ENCODE data around the gene CFAP43. TPM values are rescaled to one million over a fixed set of nuclear protein-coding genes. Genes with fewer than 3 reads are reported as not detected.
"Not testable (repeated sequence)": the region's sequence is repeated elsewhere in the genome, so short reads cannot be mapped to it uniquely, and the experiment has no call there.

The CFAP43 gene
- total RNA-seq, 2 donors from 2014 or later, result 0.19 TPM; not detected in 1

GRCh38 chr10:104262055-104262454 is 29.9 kb upstream of the CFAP43 start:
- Mint-ChIP-seq H3K9me3 (no peaks in the 10 kb centered on the region), H3K27ac (peak overlapping the region; percentile 23 to 87), H3K36me3 (peaks cover 45 to 74% of the 10 kb centered on the region in 2 donors)
- DNase-seq (ENCODE audit: low spot score in 2 of 2) (no peak), ATAC-seq (no peak)

GRCh38 chr10:104260775-104261115 is 28.6 kb upstream of the CFAP43 start:
- DNase-seq (ENCODE audit: low spot score in 2 of 2) (no peak), ATAC-seq (peak; percentile 81 to 88)
- Mint-ChIP-seq H3K9me3 (no peaks in the 10 kb centered on the region), H3K27ac (peak overlapping the region; percentile 87 to 97), H3K36me3 (peaks cover 47 to 81% of the 10 kb centered on the region in 2 donors)

GRCh38 chr10:104259999-104260774 is 28.0 kb upstream of the CFAP43 start:
- ATAC-seq (peak; percentile 0 to 46), DNase-seq (ENCODE audit: low spot score in 2 of 2) (no peak)
- peak overlapping the region; percentile 23 to 87 for H3K27ac Mint-ChIP-seq
- no peaks in the 10 kb centered on the region for H3K9me3 Mint-ChIP-seq
- H3K36me3 Mint-ChIP-seq, result peaks cover 47 to 81% of the 10 kb centered on the region in 2 donors

GRCh38 chr10:104259456-104259855 is 27.3 kb upstream of the CFAP43 start:
- Mint-ChIP-seq H3K36me3 (peaks cover 49 to 76% of the 10 kb centered on the region in 2 donors), H3K9me3 (no peaks in the 10 kb centered on the region), H3K27ac (peak overlapping the region in 1 of 2 donors; percentile 87)
- no peak for ATAC-seq
- DNase-seq (ENCODE audit: low spot score in 2 of 2), result no peak

GRCh38 chr10:104258209-104258608 is 26.0 kb upstream of the CFAP43 start:
- no peak for ATAC-seq
- Mint-ChIP-seq H3K9me3 (peaks cover 4 to 5% of the 10 kb centered on the region in 2 donors), H3K27ac (peak overlapping the region; percentile 45 to 80), H3K36me3 (peaks cover 56 to 77% of the 10 kb centered on the region in 2 donors)
- no peak for DNase-seq (ENCODE audit: low spot score in 2 of 2)

GRCh38 chr10:104257235-104257634 is 25.1 kb upstream of the CFAP43 start:
- DNase-seq (ENCODE audit: low spot score in 2 of 2) (no peak), ATAC-seq (no peak)
- H3K36me3 Mint-ChIP-seq, result peaks cover 59 to 74% of the 10 kb centered on the region in 2 donors
- H3K27ac Mint-ChIP-seq, result peak overlapping the region in 1 of 2 donors; percentile 95
- H3K9me3 Mint-ChIP-seq, result peaks cover 5 to 6% of the 10 kb centered on the region in 2 donors

- peaks cover 5 to 6% of the 10 kb centered on the region in 2 donors for H3K9me3 Mint-ChIP-seq
- peak overlapping the region; percentile 95 to 96 for H3K27ac Mint-ChIP-seq
- no peak for DNase-seq (ENCODE audit: low spot score in 2 of 2)
- H3K36me3 Mint-ChIP-seq, result peaks cover 52 to 66% of the 10 kb centered on the region in 2 donors
- ATAC-seq, result no peak
These were observed 24.3 kb upstream of the CFAP43 start for GRCh38 chr10:104256335-104256961.

- H3K36me3 Mint-ChIP-seq, result peaks cover 42 to 60% of the 10 kb centered on the region in 2 donors
- H3K9me3 Mint-ChIP-seq, result peaks cover 5 to 6% of the 10 kb centered on the region in 2 donors
- DNase-seq (ENCODE audit: low spot score in 2 of 2), result peak in 1 of 2 donors; percentile 19
- peak overlapping the region; percentile 95 to 96 for H3K27ac Mint-ChIP-seq
- ATAC-seq, result peak; percentile 82 to 85
These were observed 23.3 kb upstream of the CFAP43 start for GRCh38 chr10:104255311-104255981.

- H3K9me3 Mint-ChIP-seq, result peaks cover 5 to 6% of the 10 kb centered on the region in 2 donors
- DNase-seq (ENCODE audit: low spot score in 2 of 2) (peak; percentile 36 to 68), ATAC-seq (peak; percentile 58 to 61)
- peaks cover 42 to 54% of the 10 kb centered on the region in 2 donors for H3K36me3 Mint-ChIP-seq
- H3K27ac Mint-ChIP-seq, result peak within 1 kb of the TSS; percentile 95 to 99
These were observed 22.5 kb upstream of the CFAP43 start, which contains the start of gene GSTO1 for GRCh38 chr10:104254493-104255310. GSTO1 (plus strand) TSS chr10:104254892; CDS start chr10:104254929, 37 bp downstream.

- Mint-ChIP-seq H3K9me3 (peaks cover 5 to 6% of the 10 kb centered on the region in 2 donors), H3K36me3 (peaks cover 42 to 45% of the 10 kb centered on the region in 2 donors), H3K27ac (peak overlapping the region; percentile 95 to 99)
- ATAC-seq (no peak), DNase-seq (ENCODE audit: low spot score in 2 of 2) (no peak)
These were observed 21.6 kb upstream of the CFAP43 start for GRCh38 chr10:104253606-104254410.

GRCh38 chr10:104253106-104253505 is 20.9 kb upstream of the CFAP43 start:
- ATAC-seq (no peak), DNase-seq (ENCODE audit: low spot score in 2 of 2) (no peak)
- peaks cover 37 to 38% of the 10 kb centered on the region in 2 donors for H3K36me3 Mint-ChIP-seq
- peaks cover 5 to 6% of the 10 kb centered on the region in 2 donors for H3K9me3 Mint-ChIP-seq
- peak overlapping the region in 1 of 2 donors; percentile 95 for H3K27ac Mint-ChIP-seq

- Mint-ChIP-seq H3K27ac (no peak overlapping the region), H3K9me3 (peaks cover 5 to 6% of the 10 kb centered on the region in 2 donors), H3K36me3 (peaks cover 33 to 34% of the 10 kb centered on the region in 2 donors)
- ATAC-seq (no peak), DNase-seq (ENCODE audit: low spot score in 2 of 2) (no peak)
These were observed 20.2 kb upstream of the CFAP43 start for GRCh38 chr10:104252368-104252767.

- ATAC-seq, result no peak
- H3K36me3 Mint-ChIP-seq, result peaks cover 25 to 29% of the 10 kb centered on the region in 2 donors
- no peak for DNase-seq (ENCODE audit: low spot score in 2 of 2)
- no peak overlapping the region for H3K27ac Mint-ChIP-seq
- peaks cover 6 to 8% of the 10 kb centered on the region in 2 donors for H3K9me3 Mint-ChIP-seq
These were observed 19.3 kb upstream of the CFAP43 start for GRCh38 chr10:104251443-104251842.

- DNase-seq (ENCODE audit: low spot score in 2 of 2) (no peak), ATAC-seq (no peak)
- H3K9me3 Mint-ChIP-seq, result peaks cover 6 to 9% of the 10 kb centered on the region in 2 donors
- H3K27ac Mint-ChIP-seq, result no peak overlapping the region
- H3K36me3 Mint-ChIP-seq, result peaks cover 14 to 19% of the 10 kb centered on the region in 2 donors
These were observed 18.2 kb upstream of the CFAP43 start for GRCh38 chr10:104250371-104250770.

GRCh38 chr10:104248931-104249330 is 16.8 kb upstream of the CFAP43 start:
- not testable (repeated sequence) for DNase-seq (ENCODE audit: low spot score in 2 of 2); H3K9me3 Mint-ChIP-seq; ATAC-seq; H3K27ac Mint-ChIP-seq
- peaks cover 5 to 10% of the 10 kb centered on the region in 2 donors for H3K36me3 Mint-ChIP-seq
